Stomach (tissue), 9 donors: ENCODE measurements around the gene HDHD3. TPM values are rescaled to one million over a fixed set of nuclear protein-coding genes. Genes with fewer than 3 reads are reported as not detected.
A peak's percentile ranks its signal among the peaks of the same experiment; 100 is the strongest.

Source experiments
- DNase-seq, 2 donors: peaks; one replicate each; pipeline versions ENCODE4 v3.0.0 to v3.0.0-alpha.2; 2013 to 2019
- H3K27ac ChIP-seq, 5 donors: fragments of 200-600 bp in 4 of 5; sonication (generic) in 4 of 5; one replicate each; pipeline ENCODE4 v1.5.1; 2013 to 2019; ENCODE audit warnings: mild to moderate bottlenecking in 1 of 5, moderate library complexity in 1 of 5
- H3K27me3 ChIP-seq, 3 donors: fragments of 200-600 bp; sonication (generic); one replicate each; pipeline ENCODE4 v1.5.1; 2017 to 2019; ENCODE audit warnings: mixed run types in 1 of 3
- H3K36me3 ChIP-seq, 4 donors: fragments of 200-600 bp; sonication (generic); 1 replicate in 3 of 4; 2 replicates in 1 of 4; pipeline ENCODE4 v1.5.1; 2016 to 2019
- H3K4me1 ChIP-seq, 4 donors: fragments of 200-600 bp; sonication (generic); one replicate each; pipeline ENCODE4 v1.5.1; 2016 to 2019
- H3K4me3 ChIP-seq, 4 donors: fragments of 200-600 bp; sonication (generic) in 3 of 4; one replicate each; pipeline ENCODE4 v1.5.1; 2016 to 2019; ENCODE audit warnings: mild to moderate bottlenecking in 1 of 4
- H3K9me3 ChIP-seq, 4 donors: fragments of 200-600 bp; sonication (generic); one replicate each; pipeline ENCODE4 v1.5.1; 2016 to 2019
- CTCF ChIP-seq, 7 experiments: fragments of 450-650 bp in 4 of 7; fragments of 200-600 bp in 3 of 7; sonication (generic) in 3 of 7; IDR thresholded peaks; one replicate each; pipeline ENCODE4 v1.5.1; 2016 to 2019; ENCODE audit warnings: antibody characterized with exemption in 7 of 7, control low read depth in 2 of 7, mild to moderate bottlenecking in 1 of 7
- EP300 ChIP-seq: sonication (generic); formaldehyde crosslinking; IDR thresholded peaks from one replicate; pipeline ENCODE4 v1.6.1; 2017; ENCODE audit warnings: antibody characterized with exemption
- POLR2A ChIP-seq, 4 donors: fragments of 450-650 bp; IDR thresholded peaks; one replicate each; pipeline ENCODE4 v1.6.1; 2016; ENCODE audit warnings: antibody characterized with exemption in 4 of 4, control low read depth in 2 of 4, mild to moderate bottlenecking in 1 of 4, moderate library complexity in 1 of 4
- POLR2AphosphoS5 ChIP-seq, 3 donors: sonication (generic); formaldehyde crosslinking; IDR thresholded peaks; one replicate each; pipeline ENCODE4 v1.6.1; 2016; ENCODE audit warnings: antibody characterized with exemption in 3 of 3
- WGBS, 5 donors: extraction: QIAGEN DNeasy Blood & Tissue Kit in 3 of 5; methylation state at CpG; one replicate each; pipeline versions ENCODE4 v1.1.5 to v1.1.7; 2013 to 2018; 5-methylcytosine and 5-hydroxymethylcytosine counted together
- intact Hi-C: fragments of 100-400 bp; cut with DNase I; formaldehyde crosslinking; loops from one replicate; pipeline ENCODE4 v1.15.1; 2023; ENCODE audit warnings: low total_unique reads
- polyA plus RNA-seq, 3 donors: library from polyadenylated mRNA; stranded (reverse); fragments of 200-250 nt; gene quantifications; one replicate each; pipeline ENCODE4 v1.2.3, GENCODE V29; 2013
- total RNA-seq, 5 donors: library from RNA; depleted of rRNA; stranded (reverse); fragments of >200 nt; gene quantifications; one replicate each; pipeline versions ENCODE4 v1.1.0 to v1.2.3, GENCODE V29; 2014 to 2016
- donor health status: healthy with polysubstance abuse.
- donor health status: Bipolar disorder and iron deficiency.
- donor health status: healthy.

The HDHD3 gene
- total and polyA plus RNA-seq, 8 donors: 41.3 to 120 (median 66.7) TPM

- Histone ChIP-seq H3K4me1 (no peaks in the 10 kb centered on the region), H3K27ac (no peak overlapping the region), H3K4me3 (no peak overlapping the region), H3K36me3 (no peaks in the 10 kb centered on the region), H3K27me3 (no peaks in the 10 kb centered on the region), H3K9me3 (no peaks in the 10 kb centered on the region)
- 81 to 91% (median 85%) methylated on average over 4 of the region's 4 CpGs for WGBS, 5 donors
- intact Hi-C loops: no loop called here
- no peak for TF ChIP-seq EP300
- DNase-seq: no peak
These were observed 40.6 kb upstream of the HDHD3 start for GRCh38 chr9:113417370-113417769.

GRCh38 chr9:113416149-113416721, 39.4 kb upstream of the HDHD3 start:
- Histone ChIP-seq H3K27me3 (no peaks in the 10 kb centered on the region), H3K9me3 (no peaks in the 10 kb centered on the region), H3K4me1 (peaks cover 0 to 6% (median 5%) of the 10 kb centered on the region in 4 donors), H3K36me3 (no peaks in the 10 kb centered on the region), H3K27ac (no peak overlapping the region), H3K4me3 (no peak overlapping the region)
- intact Hi-C loops: no loop called here
- no peak for TF ChIP-seq CTCF (IDR thresholded peaks at IDR 0.05)
- no peak for TF ChIP-seq POLR2A (IDR thresholded peaks at IDR 0.05)
- DNase-seq: peak in 1 of 2 donors; percentile 44
- WGBS, 5 donors: 61 to 69% (median 66%) methylated on average over 3 of the region's 3 CpGs

- Histone ChIP-seq H3K27ac (peak within 1 kb of the TSS; percentile 95 to 99 (median 98)), H3K27me3 (no peaks in the 10 kb centered on the region), H3K9me3 (no peaks in the 10 kb centered on the region), H3K36me3 (peaks cover 9 to 21% (median 19%) of the 10 kb centered on the region in 4 donors), H3K4me1 (peaks cover 6 to 44% (median 31%) of the 10 kb centered on the region in 4 donors), H3K4me3 (peak within 1 kb of the TSS; percentile 78 to 98 (median 88))
- WGBS, 5 donors: 0% methylated on average over 31 to 61 of the region's 61 CpGs
- TF ChIP-seq POLR2AphosphoS5 (IDR thresholded peaks at IDR 0.05) (peak; percentile 78 to 94 (median 84)), CTCF (IDR thresholded peaks at IDR 0.05) (peak in 1 of 7 experiments; percentile 36), EP300 (no peak), POLR2A (IDR thresholded peaks at IDR 0.05) (peak in 1 of 4 donors; percentile 31)
- peak; percentile 95 to 99 for DNase-seq
- intact Hi-C loops: no loop called here
These were observed 33.5 kb upstream of the HDHD3 start, which contains the start of the genes C9orf43 and POLE3 for GRCh38 chr9:113410207-113410864. C9orf43 (plus strand) TSS chr9:113410747; CDS start chr9:113413494, 2,747 bp downstream. POLE3 (minus strand) TSS chr9:113410675; CDS start chr9:113410293, 382 bp downstream.

- Histone ChIP-seq H3K36me3 (peaks cover 9 to 21% (median 19%) of the 10 kb centered on the region in 4 donors), H3K4me3 (peak overlapping the region; percentile 78 to 98 (median 88)), H3K4me1 (peaks cover 6 to 44% (median 31%) of the 10 kb centered on the region in 4 donors), H3K27me3 (no peaks in the 10 kb centered on the region), H3K9me3 (no peaks in the 10 kb centered on the region), H3K27ac (peak overlapping the region; percentile 95 to 99 (median 98))
- DNase-seq: peak in 1 of 2 donors; percentile 29
- TF ChIP-seq POLR2A (IDR thresholded peaks at IDR 0.05) (no peak), EP300 (no peak), CTCF (IDR thresholded peaks at IDR 0.05) (no peak), POLR2AphosphoS5 (IDR thresholded peaks at IDR 0.05) (no peak)
- intact Hi-C loops: no loop called here
- 0 to 2% (median 0%) methylated on average over 13 to 20 of the region's 20 CpGs for WGBS, 5 donors
These were observed 33.1 kb upstream of the HDHD3 start for GRCh38 chr9:113409883-113410206.
